ENCODE measurements around the gene RNGTT.
"Not testable (repeated sequence)": the region's sequence is repeated elsewhere in the genome, so short reads cannot be mapped to it uniquely, and the experiment has no call there.

DNA sequence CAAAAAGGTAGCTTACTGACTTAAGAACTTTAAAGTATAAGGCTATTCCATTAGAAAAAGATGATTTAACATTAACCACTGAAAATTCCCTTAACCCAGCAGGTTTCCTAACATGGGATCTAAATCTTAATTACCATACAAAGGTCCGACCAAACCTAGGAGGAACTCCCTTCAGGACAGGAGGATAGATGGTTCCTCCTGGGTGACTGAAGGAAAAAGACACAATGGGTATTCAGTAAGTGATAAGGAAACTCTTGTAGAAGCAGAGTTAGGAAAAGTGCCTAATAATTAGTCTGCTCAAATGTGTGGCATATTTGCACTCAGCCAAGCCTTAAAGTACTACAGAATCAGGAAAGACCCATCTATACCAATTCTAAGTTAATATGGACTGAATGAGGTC lies 237.0 kb downstream of the RNGTT start:
- TF ChIP-seq POLR2A, CTCF, EP300 (IDR thresholded peaks at IDR 0.05): not testable (repeated sequence)
